Erythroblast (primary cell): Measurements from ENCODE around the gene DTX4.

Source experiments
- GATA1 ChIP-seq: IDR thresholded peaks from 2 replicates; pipeline ENCODE4 v1.6.1; 2011; ENCODE audit warnings: low read depth, mild to moderate bottlenecking, control low read depth, low read length, moderate library complexity
- POLR2A ChIP-seq: IDR thresholded peaks from 2 replicates; pipeline ENCODE4 v1.6.1; 2011; ENCODE audit warnings: mild to moderate bottlenecking, low read length

DNA sequence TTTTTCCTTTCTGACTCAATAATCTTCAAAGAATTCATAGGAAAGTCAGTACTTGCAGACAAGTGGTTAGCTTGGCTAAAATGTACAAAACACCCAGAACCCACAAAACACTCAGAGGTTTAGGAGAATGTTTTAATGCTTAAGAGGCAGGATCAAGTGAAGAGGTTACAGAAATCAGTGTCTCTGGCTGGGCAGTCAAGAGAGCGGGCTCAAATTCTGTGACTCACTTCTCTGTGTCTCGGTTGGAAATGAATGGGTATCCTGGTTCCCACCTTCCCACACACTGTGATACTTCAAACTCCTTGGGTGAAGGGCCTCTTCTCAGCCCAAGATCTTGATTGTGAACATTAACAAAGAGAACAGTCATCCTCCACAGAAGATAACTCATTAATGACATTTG lies 37.0 kb downstream of the DTX4 start:
- no peak for TF ChIP-seq POLR2A
- TF ChIP-seq GATA1, result no peak
